D341Med (cell line): Measurements from ENCODE around the gene SYT2.
"Not testable (repeated sequence)": the region's sequence is repeated elsewhere in the genome, so short reads cannot be mapped to it uniquely, and the experiment has no call there.

Experiments used
- DNase-seq: peaks from one replicate; pipeline ENCODE4 v3.0.0; 2012; ENCODE audit warnings: low spot score

The SYT2 gene

GRCh38 chr1:202592146-202592545 lies 118.1 kb downstream of the SYT2 start:
- DNase-seq, result no peak

GRCh38 chr1:202591515-202591914 lies 118.7 kb downstream of the SYT2 start:
- no peak for DNase-seq

- no peak for DNase-seq
Observed at GRCh38 chr1:202590975-202591411, 119.3 kb downstream of the SYT2 start.

GRCh38 chr1:202590126-202590525 lies 120.1 kb downstream of the SYT2 start:
- DNase-seq, result no peak

- DNase-seq, result no peak
Observed at GRCh38 chr1:202589190-202589930, 120.9 kb downstream of the SYT2 start.

- DNase-seq, result no peak
Observed at GRCh38 chr1:202588503-202589189, 121.6 kb downstream of the SYT2 start.

GRCh38 chr1:202587859-202588485 lies 122.3 kb downstream of the SYT2 start:
- DNase-seq, result no peak

- DNase-seq, result no peak
Observed at GRCh38 chr1:202586871-202587270, 123.4 kb downstream of the SYT2 start.

GRCh38 chr1:202586018-202586821 lies 124.0 kb downstream of the SYT2 start:
- no peak for DNase-seq

GRCh38 chr1:202585590-202585933 lies 124.7 kb downstream of the SYT2 start:
- no peak for DNase-seq

GRCh38 chr1:202584707-202585589 lies 125.3 kb downstream of the SYT2 start:
- DNase-seq, result no peak

GRCh38 chr1:202582350-202582749 lies 127.9 kb downstream of the SYT2 start:
- DNase-seq, result not testable (repeated sequence)

- no peak for DNase-seq
Observed at GRCh38 chr1:202580619-202581018, 129.6 kb downstream of the SYT2 start.

GRCh38 chr1:202579806-202580205 lies 130.4 kb downstream of the SYT2 start:
- no peak for DNase-seq

- DNase-seq, result no peak
Observed at GRCh38 chr1:202578565-202578964, 131.7 kb downstream of the SYT2 start.

GRCh38 chr1:202578001-202578504 lies 132.2 kb downstream of the SYT2 start:
- DNase-seq, result no peak

GRCh38 chr1:202577381-202577780 lies 132.9 kb downstream of the SYT2 start:
- DNase-seq, result no peak

GRCh38 chr1:202576816-202577215 lies 133.4 kb downstream of the SYT2 start:
- DNase-seq, result no peak

GRCh38 chr1:202575918-202576653 lies 134.2 kb downstream of the SYT2 start:
- DNase-seq, result no peak

- DNase-seq, result no peak
Observed at GRCh38 chr1:202572867-202573266, 137.4 kb downstream of the SYT2 start.
